OCI-LY1 (cell line): ENCODE measurements around the gene SIK1.

Source experiments
- CTCF ChIP-seq: fragments of 200-600 bp; sonication (generic), shearing (Covaris generic); IDR thresholded peaks from 2 replicates; pipeline ENCODE4 v1.5.1; 2017; ENCODE audit warnings: mild to moderate bottlenecking, antibody characterized with exemption, low read length, moderate library complexity, mixed read lengths
- EZH2 ChIP-seq: fragments of 200-600 bp; sonication (generic), shearing (Covaris generic); IDR thresholded peaks from 2 replicates; pipeline ENCODE4 v1.8.0; 2017; ENCODE audit warnings: borderline replicate concordance, mixed run types, mild to moderate bottlenecking, antibody characterized with exemption, low read length, moderate library complexity, mixed read lengths

GRCh38 chr21:43375006-43375836, 51.7 kb downstream of the SIK1 start:
- TF ChIP-seq CTCF (no peak), EZH2 (no peak)
